WTC11 (cell line): ENCODE measurements around the gene CSNK1A1L. TPM values are rescaled to one million over a fixed set of nuclear protein-coding genes. Genes with fewer than 3 reads are reported as not detected.

ENCODE experiments used
- ATAC-seq: fragments of 200-7000 bp; cut with Tn5 transposase; 2 replicates; pipeline ENCODE4 v1.10.0; 2021; ENCODE audit warnings: mild to moderate bottlenecking, moderate library complexity
- CTCF ChIA-PET: fragments of 300-600 bp; sonication (Branson Sonifier 250); formaldehyde crosslinking; loops from one replicate; lab custom pipeline; 2021; ENCODE audit warnings: antibody characterized with exemption; lab: Charles Lee
- POLR2A ChIA-PET: fragments of 350-600 bp; sonication (Branson Sonifier 250); formaldehyde crosslinking; loops from one replicate; lab custom pipeline; 2021; ENCODE audit warnings: antibody characterized with exemption; lab: Charles Lee
- DNase-seq: peaks from one replicate; pipeline ENCODE4 v3.0.0; 2021; ENCODE audit warnings: low spot score
- H3K27ac Mint-ChIP-seq: 2 replicates; pipeline ENCODE4 v1.8.0; 2021; ENCODE audit warnings: mixed read lengths
- H3K27me3 Mint-ChIP-seq: 2 replicates; pipeline ENCODE4 v1.8.0; 2021; ENCODE audit warnings: low read depth, mild to moderate bottlenecking, moderate library complexity, mixed read lengths
- H3K36me3 Mint-ChIP-seq: 2 replicates; pipeline ENCODE4 v1.8.0; 2021; ENCODE audit warnings: mixed read lengths
- H3K4me1 Mint-ChIP-seq: 2 replicates; pipeline ENCODE4 v1.8.0; 2022; ENCODE audit warnings: mixed read lengths
- H3K4me3 Mint-ChIP-seq: 2 replicates; pipeline ENCODE4 v1.8.0; 2021; ENCODE audit warnings: mild to moderate bottlenecking, moderate library complexity, mixed read lengths
- H3K9me3 Mint-ChIP-seq: 2 replicates; pipeline ENCODE4 v1.8.0; 2021; ENCODE audit warnings: mixed read lengths
- CREM ChIP-seq: sonication (generic); formaldehyde crosslinking; IDR thresholded peaks from 2 replicates; pipeline ENCODE4 v1.8.1; 2022; ENCODE audit warnings: mild to moderate bottlenecking, missing genetic modification reagents, moderate library complexity
- ELF4 ChIP-seq: sonication (generic); formaldehyde crosslinking; IDR thresholded peaks from 2 replicates; pipeline ENCODE4 v1.8.1; 2022; ENCODE audit warnings: low read depth, mild to moderate bottlenecking, moderate library complexity, missing genetic modification reagents
- EMX1 ChIP-seq: fragments of 250-450 bp; sonication (Bioruptor Pico); IDR thresholded peaks from 2 replicates; pipeline ENCODE4 v1.8.0; 2021; ENCODE audit warnings: mild to moderate bottlenecking
- GABPB1 ChIP-seq: sonication (generic); formaldehyde crosslinking; IDR thresholded peaks from 2 replicates; pipeline ENCODE4 v1.8.1; 2023; ENCODE audit warnings: mild to moderate bottlenecking, missing genetic modification reagents
- KAT7 ChIP-seq: sonication (generic); formaldehyde crosslinking; IDR thresholded peaks from 2 replicates; pipeline ENCODE4 v1.8.1; 2023; ENCODE audit warnings: missing genetic modification reagents, mild to moderate bottlenecking, borderline replicate concordance
- NFE2L1 ChIP-seq: sonication (generic); formaldehyde crosslinking; IDR thresholded peaks from 2 replicates; pipeline ENCODE4 v1.8.1; 2023; ENCODE audit warnings: missing genetic modification reagents
- NFYB ChIP-seq: sonication (generic); formaldehyde crosslinking; conservative IDR thresholded peaks from 2 replicates; pipeline ENCODE4 v1.8.0; 2022; ENCODE audit warnings: low read depth, missing genetic modification reagents
- NR2C2 ChIP-seq: sonication (generic); formaldehyde crosslinking; IDR thresholded peaks from 2 replicates; pipeline ENCODE4 v1.8.0; 2022; ENCODE audit warnings: mild to moderate bottlenecking, missing genetic modification reagents
- NR3C1 ChIP-seq: sonication (generic); formaldehyde crosslinking; conservative IDR thresholded peaks from 2 replicates; pipeline ENCODE4 v1.8.1; 2023; ENCODE audit warnings: low read depth, mild to moderate bottlenecking, missing genetic modification reagents
- PRRX2 ChIP-seq: fragments of 250-450 bp; sonication (Bioruptor Pico); IDR thresholded peaks from 2 replicates; pipeline ENCODE4 v1.8.0; 2021; ENCODE audit warnings: mild to moderate bottlenecking
- SOX15 ChIP-seq: fragments of 250-450 bp; sonication (Bioruptor Pico); IDR thresholded peaks from 2 replicates; pipeline ENCODE4 v1.9.0; 2021; ENCODE audit warnings: mild to moderate bottlenecking
- TEAD1 ChIP-seq: sonication (generic); formaldehyde crosslinking; IDR thresholded peaks from 2 replicates; pipeline ENCODE4 v1.8.0; 2022; ENCODE audit warnings: mild to moderate bottlenecking, missing genetic modification reagents
- ZNF219 ChIP-seq: sonication (generic); formaldehyde crosslinking; IDR thresholded peaks from 2 replicates; pipeline ENCODE4 v1.8.0; 2023; ENCODE audit warnings: missing genetic modification reagents, mild to moderate bottlenecking, borderline replicate concordance
- total RNA-seq: library from RNA; stranded (reverse); gene quantifications from 3 replicates; pipeline ENCODE4 v1.2.3, GENCODE V29; 2021
- TF ChIP-seq, protein P1 (sequence below): sonication (generic); formaldehyde crosslinking; conservative IDR thresholded peaks from 2 replicates; pipeline ENCODE4 v1.8.1; 2023; ENCODE audit warnings: mild to moderate bottlenecking, low read depth, missing genetic modification reagents, moderate library complexity
- TF ChIP-seq, protein P2 (sequence below): sonication (generic); formaldehyde crosslinking; IDR thresholded peaks from 2 replicates; pipeline ENCODE4 v1.8.1; 2023; ENCODE audit warnings: mild to moderate bottlenecking, moderate library complexity, missing genetic modification reagents
- TF ChIP-seq, protein P3 (sequence below): sonication (generic); formaldehyde crosslinking; IDR thresholded peaks from 2 replicates; pipeline ENCODE4 v1.8.0; 2022; ENCODE audit warnings: mild to moderate bottlenecking, missing genetic modification reagents
- TF ChIP-seq, protein P4 (sequence below): sonication (generic); formaldehyde crosslinking; IDR thresholded peaks from 2 replicates; pipeline ENCODE4 v1.8.1; 2022; ENCODE audit warnings: low read depth, mild to moderate bottlenecking, moderate library complexity, missing genetic modification reagents, borderline replicate concordance
- TF ChIP-seq, protein P5 (sequence below): sonication (generic); formaldehyde crosslinking; IDR thresholded peaks from 2 replicates; pipeline ENCODE4 v1.8.0; 2023; ENCODE audit warnings: missing genetic modification reagents
- TF ChIP-seq, protein P6 (sequence below): sonication (generic); formaldehyde crosslinking; IDR thresholded peaks from 2 replicates; pipeline ENCODE4 v1.8.0; 2022; ENCODE audit warnings: mild to moderate bottlenecking, missing genetic modification reagents
- TF ChIP-seq, protein P7 (sequence below): sonication (generic); formaldehyde crosslinking; IDR thresholded peaks from 2 replicates; pipeline ENCODE4 v1.8.1; 2023; ENCODE audit warnings: mild to moderate bottlenecking, missing genetic modification reagents, borderline replicate concordance
- TF ChIP-seq, protein P8 (sequence below): sonication (generic); formaldehyde crosslinking; IDR thresholded peaks from 2 replicates; pipeline ENCODE4 v1.8.1; 2023; ENCODE audit warnings: mild to moderate bottlenecking, missing genetic modification reagents, moderate library complexity
- TF ChIP-seq, protein P9 (sequence below): sonication (generic); formaldehyde crosslinking; conservative IDR thresholded peaks from 2 replicates; pipeline ENCODE4 v1.8.1; 2022; ENCODE audit warnings: mild to moderate bottlenecking, missing genetic modification reagents

CSNK1A1L gene
- total RNA-seq, 1 experiment from 2014 or later: not detected

DNA sequence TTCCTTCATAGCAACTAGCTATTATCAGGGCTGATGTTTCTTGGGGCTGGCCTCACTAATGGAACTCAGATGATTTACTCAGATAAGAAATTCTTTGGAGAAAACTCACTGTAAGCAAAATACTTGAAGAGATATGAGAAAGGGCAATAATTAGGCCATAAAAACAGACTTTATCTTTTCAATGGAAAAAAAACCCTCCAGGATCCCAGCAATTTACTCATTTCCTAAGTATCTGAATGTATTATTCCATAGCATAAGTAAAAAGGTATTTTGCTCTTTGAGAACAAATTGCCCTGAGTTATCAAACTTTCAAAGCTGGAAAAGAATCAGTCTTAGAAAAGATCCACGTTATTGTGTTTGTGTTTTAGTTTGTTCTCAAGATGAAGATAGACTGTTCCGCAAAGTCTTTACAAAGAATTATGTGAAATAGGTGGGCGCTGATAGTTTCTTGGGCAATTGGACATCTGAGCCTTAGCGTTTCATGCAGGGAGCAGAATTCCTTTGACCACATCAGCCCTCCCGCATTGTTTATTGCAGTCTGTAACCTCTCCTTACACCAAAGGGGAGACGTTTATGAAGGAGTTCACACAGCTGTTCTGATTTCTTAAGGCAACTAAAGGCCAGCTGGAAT lies 29.1 kb upstream of the CSNK1A1L start:
- Mint-ChIP-seq H3K4me1 (no peaks in the 10 kb centered on the region), H3K27me3 (no peaks in the 10 kb centered on the region), H3K27ac (no peak overlapping the region), H3K4me3 (no peak overlapping the region), H3K36me3 (0 out of 2 replicates have a peak, but pooled peaks cover 2% of the 10 kb centered on the region), H3K9me3 (peaks cover 4% of the 10 kb centered on the region)
- ATAC-seq (no peak), DNase-seq (no peak)
- TF ChIP-seq NFYB (no peak), CREM (CRISPR knock-in tag) (no peak), KAT7 (CRISPR knock-in tag) (no peak), ZNF219 (CRISPR knock-in tag) (no peak), NFE2L1 (CRISPR knock-in tag) (no peak), ELF4 (CRISPR knock-in tag) (no peak), NR2C2 (no peak), SOX15 (no peak)
- TF ChIP-seq, protein P1, sequence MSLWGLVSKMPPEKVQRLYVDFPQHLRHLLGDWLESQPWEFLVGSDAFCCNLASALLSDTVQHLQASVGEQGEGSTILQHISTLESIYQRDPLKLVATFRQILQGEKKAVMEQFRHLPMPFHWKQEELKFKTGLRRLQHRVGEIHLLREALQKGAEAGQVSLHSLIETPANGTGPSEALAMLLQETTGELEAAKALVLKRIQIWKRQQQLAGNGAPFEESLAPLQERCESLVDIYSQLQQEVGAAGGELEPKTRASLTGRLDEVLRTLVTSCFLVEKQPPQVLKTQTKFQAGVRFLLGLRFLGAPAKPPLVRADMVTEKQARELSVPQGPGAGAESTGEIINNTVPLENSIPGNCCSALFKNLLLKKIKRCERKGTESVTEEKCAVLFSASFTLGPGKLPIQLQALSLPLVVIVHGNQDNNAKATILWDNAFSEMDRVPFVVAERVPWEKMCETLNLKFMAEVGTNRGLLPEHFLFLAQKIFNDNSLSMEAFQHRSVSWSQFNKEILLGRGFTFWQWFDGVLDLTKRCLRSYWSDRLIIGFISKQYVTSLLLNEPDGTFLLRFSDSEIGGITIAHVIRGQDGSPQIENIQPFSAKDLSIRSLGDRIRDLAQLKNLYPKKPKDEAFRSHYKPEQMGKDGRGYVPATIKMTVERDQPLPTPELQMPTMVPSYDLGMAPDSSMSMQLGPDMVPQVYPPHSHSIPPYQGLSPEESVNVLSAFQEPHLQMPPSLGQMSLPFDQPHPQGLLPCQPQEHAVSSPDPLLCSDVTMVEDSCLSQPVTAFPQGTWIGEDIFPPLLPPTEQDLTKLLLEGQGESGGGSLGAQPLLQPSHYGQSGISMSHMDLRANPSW (CRISPR knock-in tag): no peak
- TF ChIP-seq, protein P2, sequence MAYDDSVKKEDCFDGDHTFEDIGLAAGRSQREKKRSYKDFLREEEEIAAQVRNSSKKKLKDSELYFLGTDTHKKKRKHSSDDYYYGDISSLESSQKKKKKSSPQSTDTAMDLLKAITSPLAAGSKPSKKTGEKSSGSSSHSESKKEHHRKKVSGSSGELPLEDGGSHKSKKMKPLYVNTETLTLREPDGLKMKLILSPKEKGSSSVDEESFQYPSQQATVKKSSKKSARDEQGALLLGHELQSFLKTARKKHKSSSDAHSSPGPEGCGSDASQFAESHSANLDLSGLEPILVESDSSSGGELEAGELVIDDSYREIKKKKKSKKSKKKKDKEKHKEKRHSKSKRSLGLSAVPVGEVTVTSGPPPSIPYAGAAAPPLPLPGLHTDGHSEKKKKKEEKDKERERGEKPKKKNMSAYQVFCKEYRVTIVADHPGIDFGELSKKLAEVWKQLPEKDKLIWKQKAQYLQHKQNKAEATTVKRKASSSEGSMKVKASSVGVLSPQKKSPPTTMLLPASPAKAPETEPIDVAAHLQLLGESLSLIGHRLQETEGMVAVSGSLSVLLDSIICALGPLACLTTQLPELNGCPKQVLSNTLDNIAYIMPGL: no peak
- TF ChIP-seq, protein P3, sequence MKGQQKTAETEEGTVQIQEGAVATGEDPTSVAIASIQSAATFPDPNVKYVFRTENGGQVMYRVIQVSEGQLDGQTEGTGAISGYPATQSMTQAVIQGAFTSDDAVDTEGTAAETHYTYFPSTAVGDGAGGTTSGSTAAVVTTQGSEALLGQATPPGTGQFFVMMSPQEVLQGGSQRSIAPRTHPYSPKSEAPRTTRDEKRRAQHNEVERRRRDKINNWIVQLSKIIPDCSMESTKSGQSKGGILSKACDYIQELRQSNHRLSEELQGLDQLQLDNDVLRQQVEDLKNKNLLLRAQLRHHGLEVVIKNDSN: no peak
- TF ChIP-seq, protein P4, sequence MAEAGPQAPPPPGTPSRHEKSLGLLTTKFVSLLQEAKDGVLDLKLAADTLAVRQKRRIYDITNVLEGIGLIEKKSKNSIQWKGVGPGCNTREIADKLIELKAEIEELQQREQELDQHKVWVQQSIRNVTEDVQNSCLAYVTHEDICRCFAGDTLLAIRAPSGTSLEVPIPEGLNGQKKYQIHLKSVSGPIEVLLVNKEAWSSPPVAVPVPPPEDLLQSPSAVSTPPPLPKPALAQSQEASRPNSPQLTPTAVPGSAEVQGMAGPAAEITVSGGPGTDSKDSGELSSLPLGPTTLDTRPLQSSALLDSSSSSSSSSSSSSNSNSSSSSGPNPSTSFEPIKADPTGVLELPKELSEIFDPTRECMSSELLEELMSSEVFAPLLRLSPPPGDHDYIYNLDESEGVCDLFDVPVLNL (CRISPR knock-in tag): no peak
- ChIA-PET CTCF (interaction anchor here (1.4 kb wide), 1 partner anchor 170 kb away, joined by 4 read pairs; no protein-coding TSS in a partner anchor), POLR2A (no interaction called here)

DNA sequence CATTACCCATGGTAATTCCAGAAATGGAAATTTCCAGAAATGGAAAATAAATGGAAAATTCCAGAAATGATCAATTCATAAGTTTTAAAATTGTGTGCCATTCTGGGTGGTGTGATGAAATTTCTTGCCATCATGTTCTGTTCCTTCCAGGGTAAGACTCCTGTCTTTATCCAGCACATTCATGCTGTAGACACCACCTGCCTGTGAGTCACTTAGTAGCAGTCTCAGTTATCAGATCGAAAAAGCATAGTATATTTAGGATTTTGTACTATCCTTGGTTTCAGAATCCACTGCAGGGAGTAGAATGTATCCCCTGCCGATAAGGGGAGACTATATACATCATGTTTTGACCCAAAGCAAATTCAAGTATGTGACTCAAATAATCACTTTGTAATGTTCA lies 26.7 kb upstream of the CSNK1A1L start:
- H3K27ac Mint-ChIP-seq: no peak overlapping the region
- no peaks in the 10 kb centered on the region for H3K27me3 Mint-ChIP-seq
- 0 out of 2 replicates have a peak, but pooled peaks cover 2% of the 10 kb centered on the region for H3K36me3 Mint-ChIP-seq
- H3K4me1 Mint-ChIP-seq: no peaks in the 10 kb centered on the region
- ATAC-seq (no peak), DNase-seq (no peak)
- CTCF ChIA-PET: interaction anchor here (0.6 kb wide), 1 partner anchor 1861 kb away, joined by 4 read pairs; no protein-coding TSS in a partner anchor
- no peak overlapping the region for H3K4me3 Mint-ChIP-seq
- H3K9me3 Mint-ChIP-seq: peaks cover 4% of the 10 kb centered on the region
- POLR2A ChIA-PET: no interaction called here
- TF ChIP-seq, protein P5, sequence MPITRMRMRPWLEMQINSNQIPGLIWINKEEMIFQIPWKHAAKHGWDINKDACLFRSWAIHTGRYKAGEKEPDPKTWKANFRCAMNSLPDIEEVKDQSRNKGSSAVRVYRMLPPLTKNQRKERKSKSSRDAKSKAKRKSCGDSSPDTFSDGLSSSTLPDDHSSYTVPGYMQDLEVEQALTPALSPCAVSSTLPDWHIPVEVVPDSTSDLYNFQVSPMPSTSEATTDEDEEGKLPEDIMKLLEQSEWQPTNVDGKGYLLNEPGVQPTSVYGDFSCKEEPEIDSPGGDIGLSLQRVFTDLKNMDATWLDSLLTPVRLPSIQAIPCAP: no peak
- TF ChIP-seq, protein P6, sequence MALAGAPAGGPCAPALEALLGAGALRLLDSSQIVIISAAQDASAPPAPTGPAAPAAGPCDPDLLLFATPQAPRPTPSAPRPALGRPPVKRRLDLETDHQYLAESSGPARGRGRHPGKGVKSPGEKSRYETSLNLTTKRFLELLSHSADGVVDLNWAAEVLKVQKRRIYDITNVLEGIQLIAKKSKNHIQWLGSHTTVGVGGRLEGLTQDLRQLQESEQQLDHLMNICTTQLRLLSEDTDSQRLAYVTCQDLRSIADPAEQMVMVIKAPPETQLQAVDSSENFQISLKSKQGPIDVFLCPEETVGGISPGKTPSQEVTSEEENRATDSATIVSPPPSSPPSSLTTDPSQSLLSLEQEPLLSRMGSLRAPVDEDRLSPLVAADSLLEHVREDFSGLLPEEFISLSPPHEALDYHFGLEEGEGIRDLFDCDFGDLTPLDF (CRISPR knock-in tag): no peak
- TF ChIP-seq TEAD1 (no peak), PRRX2 (CRISPR knock-in tag) (no peak), NR3C1 (CRISPR knock-in tag) (no peak), ZNF219 (CRISPR knock-in tag) (no peak), GABPB1 (no peak), EMX1 (CRISPR knock-in tag) (no peak)
- TF ChIP-seq, protein P7, sequence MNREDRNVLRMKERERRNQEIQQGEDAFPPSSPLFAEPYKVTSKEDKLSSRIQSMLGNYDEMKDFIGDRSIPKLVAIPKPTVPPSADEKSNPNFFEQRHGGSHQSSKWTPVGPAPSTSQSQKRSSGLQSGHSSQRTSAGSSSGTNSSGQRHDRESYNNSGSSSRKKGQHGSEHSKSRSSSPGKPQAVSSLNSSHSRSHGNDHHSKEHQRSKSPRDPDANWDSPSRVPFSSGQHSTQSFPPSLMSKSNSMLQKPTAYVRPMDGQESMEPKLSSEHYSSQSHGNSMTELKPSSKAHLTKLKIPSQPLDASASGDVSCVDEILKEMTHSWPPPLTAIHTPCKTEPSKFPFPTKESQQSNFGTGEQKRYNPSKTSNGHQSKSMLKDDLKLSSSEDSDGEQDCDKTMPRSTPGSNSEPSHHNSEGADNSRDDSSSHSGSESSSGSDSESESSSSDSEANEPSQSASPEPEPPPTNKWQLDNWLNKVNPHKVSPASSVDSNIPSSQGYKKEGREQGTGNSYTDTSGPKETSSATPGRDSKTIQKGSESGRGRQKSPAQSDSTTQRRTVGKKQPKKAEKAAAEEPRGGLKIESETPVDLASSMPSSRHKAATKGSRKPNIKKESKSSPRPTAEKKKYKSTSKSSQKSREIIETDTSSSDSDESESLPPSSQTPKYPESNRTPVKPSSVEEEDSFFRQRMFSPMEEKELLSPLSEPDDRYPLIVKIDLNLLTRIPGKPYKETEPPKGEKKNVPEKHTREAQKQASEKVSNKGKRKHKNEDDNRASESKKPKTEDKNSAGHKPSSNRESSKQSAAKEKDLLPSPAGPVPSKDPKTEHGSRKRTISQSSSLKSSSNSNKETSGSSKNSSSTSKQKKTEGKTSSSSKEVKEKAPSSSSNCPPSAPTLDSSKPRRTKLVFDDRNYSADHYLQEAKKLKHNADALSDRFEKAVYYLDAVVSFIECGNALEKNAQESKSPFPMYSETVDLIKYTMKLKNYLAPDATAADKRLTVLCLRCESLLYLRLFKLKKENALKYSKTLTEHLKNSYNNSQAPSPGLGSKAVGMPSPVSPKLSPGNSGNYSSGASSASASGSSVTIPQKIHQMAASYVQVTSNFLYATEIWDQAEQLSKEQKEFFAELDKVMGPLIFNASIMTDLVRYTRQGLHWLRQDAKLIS (CRISPR knock-in tag): no peak
- TF ChIP-seq, protein P8, sequence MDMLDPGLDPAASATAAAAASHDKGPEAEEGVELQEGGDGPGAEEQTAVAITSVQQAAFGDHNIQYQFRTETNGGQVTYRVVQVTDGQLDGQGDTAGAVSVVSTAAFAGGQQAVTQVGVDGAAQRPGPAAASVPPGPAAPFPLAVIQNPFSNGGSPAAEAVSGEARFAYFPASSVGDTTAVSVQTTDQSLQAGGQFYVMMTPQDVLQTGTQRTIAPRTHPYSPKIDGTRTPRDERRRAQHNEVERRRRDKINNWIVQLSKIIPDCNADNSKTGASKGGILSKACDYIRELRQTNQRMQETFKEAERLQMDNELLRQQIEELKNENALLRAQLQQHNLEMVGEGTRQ (CRISPR knock-in tag): no peak
- TF ChIP-seq, protein P9, sequence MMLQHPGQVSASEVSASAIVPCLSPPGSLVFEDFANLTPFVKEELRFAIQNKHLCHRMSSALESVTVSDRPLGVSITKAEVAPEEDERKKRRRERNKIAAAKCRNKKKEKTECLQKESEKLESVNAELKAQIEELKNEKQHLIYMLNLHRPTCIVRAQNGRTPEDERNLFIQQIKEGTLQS (CRISPR knock-in tag): no peak
